HCT116 (cell line): ENCODE results near the gene TMC8. TPM values are rescaled to one million over a fixed set of nuclear protein-coding genes. Genes with fewer than 3 reads are reported as not detected.

Source experiments
- ATAC-seq: fragments of 200-7000 bp; cut with Tn5 transposase; 2 replicates; pipeline ENCODE4 v1.9.1; 2020; ENCODE audit warnings: mild to moderate bottlenecking, moderate library complexity
- BruUV-seq: library from RNA; stranded (reverse); fragments of 400-500 nt; replicated peaks from 2 replicates; lab custom pipeline; 2021; lab: Mats Ljungman, UMichigan
- CTCF ChIA-PET: fragments of 300-600 bp; sonication (Branson Sonifier 250); formaldehyde crosslinking; loops from one replicate; lab custom pipeline; 2021; ENCODE audit warnings: antibody characterized with exemption; lab: Charles Lee
- POLR2A ChIA-PET: fragments of 300-600, 350-600 bp; sonication (Branson Sonifier 250); formaldehyde crosslinking; loops from one replicate; lab custom pipeline; 2021; ENCODE audit warnings: antibody characterized with exemption; lab: Charles Lee
- RAD21 ChIA-PET, 2 experiments: fragments of 300-600 bp; sonication (Branson Sonifier 250); formaldehyde crosslinking; loops; one replicate each; lab custom pipeline; 2023; ENCODE audit warnings: low total read pairs in 2 of 2; ENCODE audit not compliant: uncharacterized antibody in 2 of 2, unreplicated experiment in 2 of 2, low non-redundant PET in 1 of 2; lab: Charles Lee
- DNase-seq: peaks from one replicate; pipeline ENCODE4 v3.0.0-alpha.2; 2010; ENCODE audit warnings: low read depth, low spot score
- H2AFZ ChIP-seq: fragments of 200-600 bp; shearing (Covaris generic), sonication (generic); 2 replicates; pipeline ENCODE4 v1.6.1; 2017; ENCODE audit warnings: low read depth, mixed run types, mixed read lengths, antibody characterized with exemption, low read length; ENCODE audit not compliant: poor library complexity, severe bottlenecking
- H3K27ac ChIP-seq: 2 replicates; pipeline ENCODE4 v1.5.1; 2012; ENCODE audit warnings: low read depth, low read length
- H3K27me3 ChIP-seq: fragments of 200-600 bp; sonication (generic); 2 replicates; pipeline ENCODE4 v1.6.1; 2016; ENCODE audit warnings: mixed run types, low read length, mixed read lengths; ENCODE audit not compliant: insufficient read depth
- H3K36me3 ChIP-seq, 2 experiments: fragments of 200-500 bp in 1 of 2; fragments of 200-600 bp in 1 of 2; sonication (Bioruptor generic) in 1 of 2; sonication (generic) in 1 of 2; 2 replicates each; pipeline versions ENCODE4 v1.5.1 to v1.6.1; 2014 to 2016; ENCODE audit warnings: low read length in 2 of 2, inconsistent platforms in 1 of 2, mixed read lengths in 1 of 2, mixed run types in 1 of 2; ENCODE audit not compliant: insufficient read depth in 2 of 2, control insufficient read depth in 1 of 2
- H3K4me1 ChIP-seq, 2 experiments: fragments of 200-600 bp in 1 of 2; sonication (generic) in 1 of 2; 2 replicates each; pipeline versions ENCODE4 v1.5.1 to v1.6.1; 2012 to 2017; ENCODE audit warnings: low read length in 2 of 2, inconsistent platforms in 1 of 2, mild to moderate bottlenecking in 1 of 2, mixed read lengths in 1 of 2, mixed run types in 1 of 2, moderate library complexity in 1 of 2; ENCODE audit not compliant: insufficient read depth in 2 of 2, control insufficient read depth in 1 of 2
- H3K4me2 ChIP-seq: fragments of 200-600 bp; sonication (generic); 2 replicates; pipeline ENCODE4 v1.6.1; 2017; ENCODE audit warnings: mixed run types, low read length, mixed read lengths
- H3K4me3 ChIP-seq, 2 experiments: fragments of 200-600 bp in 1 of 2; sonication (generic) in 1 of 2; replicated peaks in 1 of 2; 2 replicates each; pipeline ENCODE4 v1.5.1; 2011 to 2016; ENCODE audit warnings: low read length in 2 of 2, control low read depth in 1 of 2, low read depth in 1 of 2, mild to moderate bottlenecking in 1 of 2, mixed read lengths in 1 of 2, mixed run types in 1 of 2
- H3K79me2 ChIP-seq: fragments of 200-600 bp; sonication (generic); 2 replicates; pipeline ENCODE4 v1.6.1; 2017; ENCODE audit warnings: mild to moderate bottlenecking, mixed run types, low read length, moderate library complexity, mixed read lengths; ENCODE audit not compliant: insufficient read depth
- H3K9ac ChIP-seq: fragments of 200-600 bp; sonication (generic); 2 replicates; pipeline ENCODE4 v1.6.1; 2016; ENCODE audit warnings: low read length, mixed read lengths
- H3K9me2 ChIP-seq: fragments of 200-600 bp; sonication (generic), shearing (Covaris generic); 2 replicates; pipeline ENCODE4 v1.6.1; 2017; ENCODE audit warnings: mixed run types, mild to moderate bottlenecking, moderate library complexity; ENCODE audit not compliant: insufficient read depth
- H3K9me3 ChIP-seq, 2 experiments: fragments of 200-500 bp in 1 of 2; fragments of 200-600 bp in 1 of 2; sonication (Bioruptor generic) in 1 of 2; sonication (generic) in 1 of 2; 2 replicates each; pipeline ENCODE4 v1.6.1; 2014 to 2017; ENCODE audit warnings: low read length in 2 of 2, mixed read lengths in 2 of 2, inconsistent platforms in 1 of 2, low read depth in 1 of 2, mild to moderate bottlenecking in 1 of 2, mixed run types in 1 of 2, moderate library complexity in 1 of 2; ENCODE audit not compliant: control insufficient read depth in 1 of 2, insufficient read depth in 1 of 2
- H4K20me1 ChIP-seq: fragments of 200-600 bp; sonication (generic), shearing (Covaris generic); 2 replicates; pipeline ENCODE4 v1.6.1; 2017; ENCODE audit warnings: mixed run types, mild to moderate bottlenecking, moderate library complexity; ENCODE audit not compliant: insufficient read depth
- CBX3 ChIP-seq: IDR thresholded peaks from 2 replicates; pipeline ENCODE4 v1.6.1; 2012; ENCODE audit warnings: low read depth
- CEBPB ChIP-seq: IDR thresholded peaks from 2 replicates; pipeline ENCODE4 v1.6.1; 2012; ENCODE audit warnings: low read depth
- EGR1 ChIP-seq: IDR thresholded peaks from 2 replicates; pipeline ENCODE4 v1.6.1; 2012; ENCODE audit warnings: low read depth
- ELF1 ChIP-seq: IDR thresholded peaks from 2 replicates; pipeline ENCODE4 v1.6.1; 2012; ENCODE audit warnings: low read depth, borderline replicate concordance
- POLR2AphosphoS5 ChIP-seq: IDR thresholded peaks from 2 replicates; pipeline ENCODE4 v1.6.1; 2011; ENCODE audit warnings: mild to moderate bottlenecking, low read depth, low read length, moderate library complexity
- RAD21 ChIP-seq: IDR thresholded peaks from 2 replicates; pipeline ENCODE4 v1.6.1; 2012; ENCODE audit warnings: low read depth, mild to moderate bottlenecking
- YY1 ChIP-seq: IDR thresholded peaks from 2 replicates; pipeline ENCODE4 v1.6.1; 2011; ENCODE audit warnings: low read length, low read depth, moderate library complexity, mild to moderate bottlenecking; ENCODE audit not compliant: insufficient replicate concordance; ENCODE audit errors: extremely low read depth
- ZNF274 ChIP-seq: fragments of 200-500 bp; sonication (Bioruptor generic); IDR thresholded peaks from 2 replicates; pipeline ENCODE4 v1.6.1; 2014; ENCODE audit warnings: mild to moderate bottlenecking, low read depth, low read length, inconsistent platforms
- intact Hi-C: fragments of 100-400 bp; cut with micrococcal nuclease; formaldehyde crosslinking; loops from 2 replicates; pipeline ENCODE4 v1.10.0; 2022
- total RNA-seq: library from RNA; stranded (reverse); gene quantifications from one replicate; pipeline ENCODE4 v1.2.1, GENCODE V29; 2021; ENCODE audit not compliant: unreplicated experiment
- TF ChIP-seq, protein P1 (sequence below): IDR thresholded peaks from 2 replicates; pipeline ENCODE4 v1.6.1; 2012
- TF ChIP-seq, protein P2 (sequence below): IDR thresholded peaks from 2 replicates; pipeline ENCODE4 v1.6.1; 2011; ENCODE audit warnings: mild to moderate bottlenecking, low read length, moderate library complexity; ENCODE audit not compliant: insufficient replicate concordance; ENCODE audit errors: extremely low read depth

Gene TMC8
- total RNA-seq, 1 experiment from 2014 or later: 7.8 TPM

DNA sequence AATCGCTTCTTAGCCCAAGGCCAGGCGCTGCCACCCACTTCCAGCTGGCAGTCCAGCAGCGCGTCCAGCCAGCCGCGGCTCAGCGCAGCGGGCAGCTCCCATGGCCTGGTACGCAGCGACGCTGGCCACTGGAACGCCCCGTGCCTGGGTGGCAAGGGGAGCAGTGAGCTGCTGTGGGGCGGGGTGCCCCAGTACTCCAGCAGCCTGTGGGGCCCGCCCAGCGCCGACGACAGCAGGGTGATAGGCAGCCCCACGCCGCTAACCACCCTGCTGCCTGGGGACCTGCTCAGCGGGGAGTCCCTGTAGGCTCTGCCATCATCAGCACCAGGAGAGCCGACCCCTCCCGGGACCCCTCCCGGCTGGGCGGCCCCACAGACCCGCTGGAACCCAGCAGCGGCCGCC, 26.0 kb upstream of the TMC8 start:
- peak; percentile 18; the same call in 1 of the 2 replicates for ATAC-seq
- Histone ChIP-seq H3K27me3 (no peaks in the 10 kb centered on the region), H3K36me3 (peaks cover 6 to 9% of the 10 kb centered on the region in 2 experiments; a peak in 1 of 4 replicates), H4K20me1 (no peaks in the 10 kb centered on the region), H3K4me3 (no peak overlapping the region), H3K9me2 (no peaks in the 10 kb centered on the region), H3K79me2 (no peaks in the 10 kb centered on the region), H3K9me3 (no peaks in the 10 kb centered on the region; a peak in 1 of 4 replicates), H3K9ac (no peak overlapping the region), H3K27ac (no peak overlapping the region), H3K4me2 (no peak overlapping the region), H3K4me1 (no peaks in the 10 kb centered on the region), H2AFZ (no peak overlapping the region)
- ChIA-PET CTCF (interaction anchor here (2.7 kb wide), 1 partner anchor 19 kb away, joined by 12 read pairs; no protein-coding TSS in a partner anchor), POLR2A (no interaction called here), RAD21 (no interaction called here)
- intact Hi-C loops: no loop called here
- DNase-seq: no peak
- TF ChIP-seq ELF1 (no peak), YY1 (no peak), CBX3 (no peak), POLR2AphosphoS5 (no peak), RAD21 (no peak), ZNF274 (no peak), EGR1 (no peak), CEBPB (no peak)
- TF ChIP-seq, protein P1, sequence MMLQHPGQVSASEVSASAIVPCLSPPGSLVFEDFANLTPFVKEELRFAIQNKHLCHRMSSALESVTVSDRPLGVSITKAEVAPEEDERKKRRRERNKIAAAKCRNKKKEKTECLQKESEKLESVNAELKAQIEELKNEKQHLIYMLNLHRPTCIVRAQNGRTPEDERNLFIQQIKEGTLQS: no peak
- TF ChIP-seq, protein P2, sequence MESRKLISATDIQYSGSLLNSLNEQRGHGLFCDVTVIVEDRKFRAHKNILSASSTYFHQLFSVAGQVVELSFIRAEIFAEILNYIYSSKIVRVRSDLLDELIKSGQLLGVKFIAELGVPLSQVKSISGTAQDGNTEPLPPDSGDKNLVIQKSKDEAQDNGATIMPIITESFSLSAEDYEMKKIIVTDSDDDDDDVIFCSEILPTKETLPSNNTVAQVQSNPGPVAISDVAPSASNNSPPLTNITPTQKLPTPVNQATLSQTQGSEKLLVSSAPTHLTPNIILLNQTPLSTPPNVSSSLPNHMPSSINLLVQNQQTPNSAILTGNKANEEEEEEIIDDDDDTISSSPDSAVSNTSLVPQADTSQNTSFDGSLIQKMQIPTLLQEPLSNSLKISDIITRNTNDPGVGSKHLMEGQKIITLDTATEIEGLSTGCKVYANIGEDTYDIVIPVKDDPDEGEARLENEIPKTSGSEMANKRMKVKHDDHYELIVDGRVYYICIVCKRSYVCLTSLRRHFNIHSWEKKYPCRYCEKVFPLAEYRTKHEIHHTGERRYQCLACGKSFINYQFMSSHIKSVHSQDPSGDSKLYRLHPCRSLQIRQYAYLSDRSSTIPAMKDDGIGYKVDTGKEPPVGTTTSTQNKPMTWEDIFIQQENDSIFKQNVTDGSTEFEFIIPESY: no peak
- no TSS peak for BruUV-seq
